Muscle layer of duodenum (tissue), 2 donors: Measurements from ENCODE around the gene CCS.

ENCODE experiments used
- H3K27ac ChIP-seq: one replicate; pipeline ENCODE4 v1.7.0; 2013; ENCODE audit warnings: mild to moderate bottlenecking, low read length
- H3K27me3 ChIP-seq: one replicate; pipeline ENCODE4 v1.7.0; 2013; ENCODE audit warnings: low read depth, mild to moderate bottlenecking, control low read depth, low read length
- H3K36me3 ChIP-seq, 2 donors: one replicate each; pipeline ENCODE4 v1.7.0; 2013; ENCODE audit warnings: low read length in 2 of 2, control low read depth in 1 of 2, mild to moderate bottlenecking in 1 of 2; ENCODE audit not compliant: insufficient read depth in 2 of 2, control insufficient read depth in 1 of 2
- H3K4me1 ChIP-seq, 2 donors: one replicate each; pipeline ENCODE4 v1.7.0; 2013; ENCODE audit warnings: low read length in 2 of 2, mild to moderate bottlenecking in 2 of 2, control low read depth in 1 of 2, moderate library complexity in 1 of 2; ENCODE audit not compliant: insufficient read depth in 2 of 2, control insufficient read depth in 1 of 2
- H3K4me3 ChIP-seq, 2 donors: one replicate each; pipeline ENCODE4 v1.7.0; 2013; ENCODE audit warnings: low read length in 2 of 2, low read depth in 1 of 2, mild to moderate bottlenecking in 1 of 2
- H3K9me3 ChIP-seq, 2 donors: one replicate each; pipeline ENCODE4 v1.7.0; 2013; ENCODE audit warnings: low read length in 2 of 2, control low read depth in 1 of 2, mild to moderate bottlenecking in 1 of 2; ENCODE audit not compliant: control insufficient read depth in 1 of 2
- donor health status: healthy.

Gene CCS

DNA sequence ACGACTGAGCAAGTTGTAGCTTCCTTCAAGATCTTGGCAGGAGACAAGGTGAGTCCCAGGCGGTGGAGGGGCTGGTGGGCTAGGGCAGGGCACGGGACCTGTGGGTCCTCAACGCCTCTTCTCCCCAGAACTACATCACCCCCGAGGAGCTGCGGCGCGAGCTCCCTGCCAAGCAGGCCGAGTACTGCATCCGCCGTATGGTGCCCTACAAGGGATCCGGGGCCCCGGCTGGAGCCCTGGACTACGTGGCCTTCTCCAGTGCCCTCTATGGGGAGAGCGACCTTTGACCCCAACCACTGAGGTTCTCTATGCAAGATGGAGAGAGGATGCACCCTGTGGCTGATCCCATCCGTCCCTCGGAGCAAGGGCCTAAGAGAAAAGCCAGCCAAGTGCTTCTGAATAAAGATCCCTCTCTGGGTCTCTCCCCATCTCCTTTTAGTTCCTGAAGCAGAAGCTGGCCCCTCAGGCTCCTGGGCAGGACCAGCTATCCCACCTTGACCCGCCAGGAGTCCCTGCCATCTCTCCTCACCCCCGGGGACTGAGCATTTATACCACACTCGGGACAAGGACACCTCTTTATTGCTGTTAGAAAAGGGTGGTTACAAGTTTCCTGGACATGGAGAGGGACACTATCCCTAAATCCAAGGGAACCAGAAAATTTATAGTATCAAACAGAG is 29.9 kb upstream of the CCS start:
- Histone ChIP-seq H3K27ac (no peak overlapping the region), H3K36me3 (peaks cover 4 to 27% of the 10 kb centered on the region in 2 donors), H3K4me1 (peaks cover 0 to 14% of the 10 kb centered on the region in 2 donors), H3K27me3 (no peaks in the 10 kb centered on the region), H3K4me3 (no peak overlapping the region), H3K9me3 (no peaks in the 10 kb centered on the region)

GRCh38 chr11:66563832-66564231 is 29.2 kb upstream of the CCS start:
- no peaks in the 10 kb centered on the region for H3K27me3 ChIP-seq
- H3K27ac ChIP-seq, result no peak overlapping the region
- peaks cover 4 to 27% of the 10 kb centered on the region in 2 donors for H3K36me3 ChIP-seq

DNA sequence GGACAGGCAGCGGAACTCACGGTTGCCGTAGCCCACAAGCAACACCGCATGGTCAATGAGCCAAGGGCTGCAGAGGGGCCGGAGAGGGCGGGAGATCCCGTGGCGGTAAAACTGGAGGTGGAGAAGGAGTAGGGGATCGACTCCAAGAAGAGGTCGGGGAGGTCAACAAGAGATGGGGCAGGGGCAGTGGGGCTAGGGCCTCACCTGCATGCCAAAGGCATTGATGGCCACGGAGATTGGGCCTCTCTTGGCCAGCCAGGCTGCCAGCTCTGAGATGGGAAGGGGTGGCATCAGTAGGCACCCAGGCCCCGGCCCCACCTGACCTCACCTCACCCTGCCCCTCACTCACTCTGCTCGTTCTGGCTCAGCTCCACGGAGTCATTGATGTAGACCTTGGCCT is 28.4 kb upstream of the CCS start:
- Histone ChIP-seq H3K27ac (no peak overlapping the region), H3K36me3 (peaks cover 4 to 27% of the 10 kb centered on the region in 2 donors), H3K9me3 (no peaks in the 10 kb centered on the region), H3K27me3 (no peaks in the 10 kb centered on the region), H3K4me1 (peaks cover 0 to 6% of the 10 kb centered on the region in 2 donors), H3K4me3 (no peak overlapping the region)

More at GRCh38 chr11:66563832-66564231, 29.2 kb upstream of the CCS start:
- no peaks in the 10 kb centered on the region for H3K9me3 ChIP-seq
- H3K4me1 ChIP-seq, result peaks cover 0 to 12% of the 10 kb centered on the region in 2 donors
- H3K4me3 ChIP-seq, result no peak overlapping the region

GRCh38 chr11:66564984-66565383 is 28.0 kb upstream of the CCS start:
- no peak overlapping the region for H3K27ac ChIP-seq
- H3K36me3 ChIP-seq, result peaks cover 4 to 27% of the 10 kb centered on the region in 2 donors
- no peak overlapping the region for H3K4me3 ChIP-seq
- no peaks in the 10 kb centered on the region for H3K27me3 ChIP-seq
- H3K9me3 ChIP-seq, result no peaks in the 10 kb centered on the region
- peaks cover 0 to 6% of the 10 kb centered on the region in 2 donors for H3K4me1 ChIP-seq

DNA sequence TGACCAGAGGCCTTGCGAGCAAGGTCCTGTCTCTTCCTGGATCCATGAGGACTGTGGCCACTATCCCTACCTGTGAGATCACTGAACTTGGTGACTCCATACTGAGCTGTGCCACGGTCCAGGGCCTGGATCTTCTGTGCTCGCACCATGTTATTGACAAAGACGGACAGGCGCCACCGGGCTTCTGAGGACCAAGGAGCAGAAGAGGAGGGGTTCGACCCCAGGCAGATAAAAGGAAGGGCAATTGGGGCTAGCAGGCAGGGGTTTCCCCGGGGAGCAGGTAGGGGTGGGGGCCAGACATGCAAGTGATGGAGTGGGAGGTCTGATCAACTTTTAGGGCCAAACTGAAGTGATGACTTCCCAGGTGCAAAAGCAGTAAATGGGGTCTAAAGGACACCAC is 26.8 kb upstream of the CCS start:
- H3K4me1 ChIP-seq, result peaks cover 0 to 6% of the 10 kb centered on the region in 2 donors
- H3K27ac ChIP-seq, result no peak overlapping the region
- H3K27me3 ChIP-seq, result no peaks in the 10 kb centered on the region
- H3K36me3 ChIP-seq, result peaks cover 4 to 27% of the 10 kb centered on the region in 2 donors
- no peak overlapping the region for H3K4me3 ChIP-seq
- no peaks in the 10 kb centered on the region for H3K9me3 ChIP-seq

GRCh38 chr11:66567787-66568123 is 25.2 kb upstream of the CCS start:
- no peak overlapping the region for H3K27ac ChIP-seq
- no peaks in the 10 kb centered on the region for H3K27me3 ChIP-seq
- H3K36me3 ChIP-seq, result peaks cover 0 to 27% of the 10 kb centered on the region in 2 donors

GRCh38 chr11:66568124-66568916 is 24.7 kb upstream of the CCS start, which contains the start of gene CTSF:
TSS of gene CTSF (minus strand) at chr11:66568606. CDS start at chr11:66568486, 120 bp downstream.
- Histone ChIP-seq H3K9me3 (no peaks in the 10 kb centered on the region), H3K36me3 (peaks cover 0 to 26% of the 10 kb centered on the region in 2 donors), H3K27me3 (no peaks in the 10 kb centered on the region), H3K27ac (no peak within 1 kb of the TSS), H3K4me3 (peak within 1 kb of the TSS; percentile 46 to 75), H3K4me1 (peaks cover 0 to 6% of the 10 kb centered on the region in 2 donors)

More at GRCh38 chr11:66567787-66568123, 25.2 kb upstream of the CCS start:
- H3K9me3 ChIP-seq, result no peaks in the 10 kb centered on the region
- H3K4me1 ChIP-seq, result peaks cover 0 to 6% of the 10 kb centered on the region in 2 donors
- peak overlapping the region in 1 of 2 donors; percentile 75 for H3K4me3 ChIP-seq

DNA sequence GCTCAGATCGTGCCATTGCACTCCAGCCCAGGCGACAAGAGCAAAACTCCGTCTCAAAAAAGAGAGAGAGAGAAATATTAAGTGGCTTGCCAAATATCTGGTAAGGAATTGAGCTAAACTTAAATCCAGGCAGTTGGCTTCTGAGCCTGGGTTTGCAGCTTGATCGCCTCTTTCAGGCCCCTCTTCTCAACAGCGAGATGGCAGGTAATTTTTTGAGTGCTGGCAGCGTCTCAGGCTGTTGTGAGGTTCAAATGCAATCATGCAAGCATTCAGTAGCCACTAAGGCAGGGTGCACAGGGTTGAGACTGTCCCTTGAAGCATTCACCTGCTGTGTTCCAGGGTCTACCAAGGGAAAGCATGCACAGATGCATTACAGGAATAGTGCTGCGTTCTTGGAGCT is 23.9 kb upstream of the CCS start:
- no peak overlapping the region for H3K4me3 ChIP-seq
- no peaks in the 10 kb centered on the region for H3K9me3 ChIP-seq
- no peaks in the 10 kb centered on the region for H3K27me3 ChIP-seq
- H3K36me3 ChIP-seq, result peaks cover 0 to 20% of the 10 kb centered on the region in 2 donors
- H3K4me1 ChIP-seq, result peaks cover 0 to 6% of the 10 kb centered on the region in 2 donors
- no peak overlapping the region for H3K27ac ChIP-seq

GRCh38 chr11:66570079-66570849 is 22.7 kb upstream of the CCS start:
- Histone ChIP-seq H3K4me1 (peaks cover 0 to 6% of the 10 kb centered on the region in 2 donors), H3K4me3 (no peak overlapping the region), H3K9me3 (no peaks in the 10 kb centered on the region), H3K36me3 (peaks cover 0 to 9% of the 10 kb centered on the region in 2 donors), H3K27me3 (no peaks in the 10 kb centered on the region), H3K27ac (no peak overlapping the region)

GRCh38 chr11:66570850-66571180 is 22.2 kb upstream of the CCS start:
- peaks cover 0 to 6% of the 10 kb centered on the region in 2 donors for H3K4me1 ChIP-seq
- peaks cover 0 to 4% of the 10 kb centered on the region in 2 donors for H3K36me3 ChIP-seq
- no peaks in the 10 kb centered on the region for H3K9me3 ChIP-seq
- no peaks in the 10 kb centered on the region for H3K27me3 ChIP-seq
- no peak overlapping the region for H3K4me3 ChIP-seq
- H3K27ac ChIP-seq, result no peak overlapping the region

DNA sequence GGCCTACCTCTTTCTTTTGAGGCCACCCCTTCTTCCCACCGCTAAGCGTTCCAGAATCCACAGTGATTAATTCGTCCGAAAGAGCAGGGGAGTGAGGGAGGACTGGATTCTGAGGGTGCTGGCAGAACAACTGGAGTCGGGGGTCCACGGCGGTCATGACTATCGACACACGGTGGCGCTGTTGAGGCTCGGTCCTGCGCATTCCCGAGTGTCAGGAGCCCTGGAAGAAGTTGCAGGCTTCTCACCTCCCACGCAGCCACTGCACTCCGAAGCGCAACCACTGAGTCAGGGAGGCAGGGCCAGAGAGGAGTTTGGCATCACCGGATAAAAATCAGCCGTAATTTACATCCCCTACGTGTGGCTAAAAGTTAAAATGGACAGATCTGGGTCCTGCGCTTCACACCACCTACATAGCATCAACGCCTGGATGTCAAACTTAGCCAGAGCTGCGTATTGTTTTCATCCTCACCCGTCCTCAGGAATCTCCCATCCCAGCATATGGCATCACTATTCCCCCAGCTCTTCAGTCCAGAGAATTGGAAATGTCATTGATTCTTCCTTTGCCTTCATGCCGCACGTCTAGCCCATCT is 13.9 kb upstream of the CCS start:
- Histone ChIP-seq H3K36me3 (no peaks in the 10 kb centered on the region), H3K27ac (no peak overlapping the region), H3K27me3 (no peaks in the 10 kb centered on the region), H3K4me3 (no peak overlapping the region), H3K9me3 (no peaks in the 10 kb centered on the region), H3K4me1 (peaks cover 0 to 8% of the 10 kb centered on the region in 2 donors)
